HS-5 (cell line): ENCODE data around the gene SUGCT.

ENCODE experiments used
- DNase-seq: peaks from one replicate; pipeline ENCODE4 v3.0.0-alpha.2; 2012; ENCODE audit warnings: low read depth

Gene SUGCT

GRCh38 chr7:40329601-40330153 is 194.9 kb downstream of the SUGCT start:
- peak; percentile 65 for DNase-seq

GRCh38 chr7:40330408-40330807 is 195.6 kb downstream of the SUGCT start:
- DNase-seq: no peak

- DNase-seq: no peak
These were observed 197.1 kb downstream of the SUGCT start for GRCh38 chr7:40331915-40332314.

- DNase-seq: no peak
These were observed 197.7 kb downstream of the SUGCT start for GRCh38 chr7:40332516-40332915.

GRCh38 chr7:40341836-40342235 is 207.0 kb downstream of the SUGCT start:
- DNase-seq: no peak

GRCh38 chr7:40346554-40346953 is 211.7 kb downstream of the SUGCT start:
- no peak for DNase-seq

- no peak for DNase-seq
These were observed 213.4 kb downstream of the SUGCT start for GRCh38 chr7:40348126-40348728.

GRCh38 chr7:40350100-40350499 is 215.3 kb downstream of the SUGCT start:
- DNase-seq: no peak

- no peak for DNase-seq
These were observed 219.9 kb downstream of the SUGCT start for GRCh38 chr7:40354711-40355110.

- DNase-seq: no peak
These were observed 221.5 kb downstream of the SUGCT start for GRCh38 chr7:40356312-40356711.

GRCh38 chr7:40356871-40357709 is 222.3 kb downstream of the SUGCT start:
- DNase-seq: no peak

GRCh38 chr7:40369641-40370277 is 235.0 kb downstream of the SUGCT start:
- DNase-seq: no peak

- no peak for DNase-seq
These were observed 237.1 kb downstream of the SUGCT start for GRCh38 chr7:40371806-40372440.

- DNase-seq: no peak
These were observed 239.8 kb downstream of the SUGCT start for GRCh38 chr7:40374575-40374974.

GRCh38 chr7:40380111-40380510 is 245.3 kb downstream of the SUGCT start:
- no peak for DNase-seq

GRCh38 chr7:40382145-40382544 is 247.3 kb downstream of the SUGCT start:
- DNase-seq: no peak

GRCh38 chr7:40393660-40394059 is 258.9 kb downstream of the SUGCT start:
- DNase-seq: no peak

- no peak for DNase-seq
These were observed 259.6 kb downstream of the SUGCT start for GRCh38 chr7:40394400-40394799.

- DNase-seq: no peak
These were observed 265.7 kb downstream of the SUGCT start for GRCh38 chr7:40400525-40400924.

- no peak for DNase-seq
These were observed 266.6 kb downstream of the SUGCT start for GRCh38 chr7:40401406-40401805.

GRCh38 chr7:40402661-40403060 is 267.9 kb downstream of the SUGCT start:
- DNase-seq: no peak

- no peak for DNase-seq
These were observed 269.1 kb downstream of the SUGCT start for GRCh38 chr7:40403703-40404476.
